ENCODE data around the gene CROT. TPM values are rescaled to one million over a fixed set of nuclear protein-coding genes. Genes with fewer than 3 reads are reported as not detected.

The CROT gene
- total and polyA plus RNA-seq, 2 experiments from 2014 or later, result 8.9 to 14.0 TPM

- H3F3A ChIP-seq (replicated peaks; ENCODE audit: low read depth), result no peaks in the 10 kb centered on the region
- H3K27ac ChIP-seq (ENCODE audit: low read depth), result no peak overlapping the region
- H3K9me3 Mint-ChIP-seq, result no peaks in the 10 kb centered on the region
- no peak overlapping the region for H3K27ac Mint-ChIP-seq
- H3K4me1 Mint-ChIP-seq, result no peaks in the 10 kb centered on the region
- H3K27me3 ChIP-seq (ENCODE audit: insufficient read depth), result no peaks in the 10 kb centered on the region
- H3K4me2 ChIP-seq, result no peak overlapping the region
- H3K9me2 ChIP-seq (ENCODE audit: insufficient read depth), result 0 out of 2 replicates have a peak, but pooled peaks cover 1% of the 10 kb centered on the region
- TF ChIP-seq CTCF (conservative IDR thresholded peaks at IDR 0.05; ENCODE audit: low read depth in 2 of 2) (no peak), ZNF331 (CRISPR knock-in tag; IDR thresholded peaks at IDR 0.05; ENCODE audit: low read depth) (no peak), NANOG (IDR thresholded peaks at IDR 0.05; ENCODE audit: borderline replicate concordance) (no peak), STAT1 (IDR thresholded peaks at IDR 0.05; ENCODE audit: unreplicated experiment) (no peak), JUNB (IDR thresholded peaks at IDR 0.05; ENCODE audit: unreplicated experiment) (no peak), EZH2phosphoT487 (IDR thresholded peaks at IDR 0.05; ENCODE audit: unreplicated experiment) (no peak), CREB1 (CRISPR knock-in tag; IDR thresholded peaks at IDR 0.05; ENCODE audit: low read depth) (no peak), POLR2AphosphoS5 (IDR thresholded peaks at IDR 0.05; ENCODE audit: low read depth) (no peak)
- no peaks in the 10 kb centered on the region for H3K36me3 ChIP-seq (ENCODE audit: insufficient read depth)
- no peak overlapping the region for H3K4me3 ChIP-seq
- no peak overlapping the region for H2AFZ ChIP-seq
- no peaks in the 10 kb centered on the region for H3K27me3 Mint-ChIP-seq (ENCODE audit: insufficient read depth, low read depth, poor library complexity)
- DNase-seq (ENCODE audit: low spot score) (no peak), ATAC-seq (no peak)
- H3K36me3 Mint-ChIP-seq (ENCODE audit: low read depth), result no peaks in the 10 kb centered on the region
- no peaks in the 10 kb centered on the region for H3K4me1 ChIP-seq (ENCODE audit: insufficient read depth)
- no peak overlapping the region for H3K4me3 Mint-ChIP-seq
- no peaks in the 10 kb centered on the region for H4K20me1 ChIP-seq (replicated peaks; ENCODE audit: insufficient read depth)
- H3K79me2 ChIP-seq (replicated peaks; ENCODE audit: insufficient read depth), result no peaks in the 10 kb centered on the region
Measured at GRCh38 chr7:87369216-87369615, 23.8 kb downstream of the CROT start.

DNA sequence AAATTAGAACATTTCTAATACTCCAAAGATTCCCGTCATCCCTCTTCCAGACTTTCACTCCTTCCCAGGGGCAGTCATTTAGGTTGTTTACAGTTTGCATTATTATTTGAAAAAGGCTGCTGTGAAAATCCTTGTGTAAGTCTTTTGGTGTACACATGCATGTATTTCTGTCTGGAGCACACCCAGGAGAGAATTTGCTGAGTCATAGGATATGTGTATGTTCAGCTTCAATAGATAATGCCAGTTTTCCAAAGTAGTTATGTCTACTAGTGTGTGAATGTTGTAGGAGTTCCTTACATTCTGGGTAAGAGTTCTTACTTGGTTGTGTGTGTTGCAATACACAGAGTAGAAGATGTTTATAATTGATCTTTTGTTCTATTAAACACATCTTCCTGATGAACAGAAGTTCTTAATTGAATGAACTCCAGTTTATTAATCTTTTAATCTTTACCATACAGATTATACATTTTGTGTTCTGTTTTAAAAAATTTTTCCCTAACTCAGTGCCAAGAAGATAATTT is 25.3 kb downstream of the CROT start:
- Mint-ChIP-seq H3K4me1 (no peaks in the 10 kb centered on the region), H3K27ac (peak overlapping the region; percentile 70; the same call in 1 of the 2 replicates), H3K4me3 (no peak overlapping the region), H3K9me3 (no peaks in the 10 kb centered on the region), H3K27me3 (ENCODE audit: insufficient read depth, low read depth, poor library complexity) (no peaks in the 10 kb centered on the region), H3K36me3 (ENCODE audit: low read depth) (no peaks in the 10 kb centered on the region)
- no peak overlapping the region for H3K4me3 ChIP-seq
- H3K79me2 ChIP-seq (replicated peaks; ENCODE audit: insufficient read depth), result no peaks in the 10 kb centered on the region
- DNase-seq (ENCODE audit: low spot score) (no peak), ATAC-seq (no peak)
- H3K27ac ChIP-seq (ENCODE audit: low read depth), result no peak overlapping the region
- H3K36me3 ChIP-seq (ENCODE audit: insufficient read depth), result no peaks in the 10 kb centered on the region
- H3K27me3 ChIP-seq (ENCODE audit: insufficient read depth), result no peaks in the 10 kb centered on the region
- H3F3A ChIP-seq (replicated peaks; ENCODE audit: low read depth), result no peaks in the 10 kb centered on the region
- H4K20me1 ChIP-seq (replicated peaks; ENCODE audit: insufficient read depth), result no peaks in the 10 kb centered on the region
- no peaks in the 10 kb centered on the region for H3K9me2 ChIP-seq (ENCODE audit: insufficient read depth)
- H3K4me2 ChIP-seq, result no peak overlapping the region
- H3K4me1 ChIP-seq (ENCODE audit: insufficient read depth), result no peaks in the 10 kb centered on the region
- no peak overlapping the region for H2AFZ ChIP-seq
- TF ChIP-seq ZNF462 (CRISPR knock-in tag; IDR thresholded peaks at IDR 0.05) (no peak), EZH2 (IDR thresholded peaks at IDR 0.05; ENCODE audit: low read depth, unreplicated experiment) (no peak), ETS1 (IDR thresholded peaks at IDR 0.05) (no peak), ZNF331 (CRISPR knock-in tag; IDR thresholded peaks at IDR 0.05; ENCODE audit: low read depth) (no peak), POLR2AphosphoS5 (IDR thresholded peaks at IDR 0.05; ENCODE audit: low read depth) (no peak)

Measured in GM23338 (cell line).